Smooth muscle cell (in vitro differentiated cells): ENCODE measurements around the gene RPS16. TPM values are rescaled to one million over a fixed set of nuclear protein-coding genes. Genes with fewer than 3 reads are reported as not detected.

Experiments
- DNase-seq: peaks from one replicate; lab custom pipeline; 2025; ENCODE audit not compliant: unreplicated experiment; lab: John Stamatoyannopoulos, UW
- H2AFZ ChIP-seq: fragments of 200-600 bp; sonication (generic); 2 replicates; pipeline ENCODE4 v1.6.0; 2016; ENCODE audit warnings: antibody characterized with exemption, low read depth, mild to moderate bottlenecking
- H3F3A ChIP-seq: fragments of 200-600 bp; sonication (generic); 2 replicates; pipeline ENCODE4 v1.6.0; 2017; ENCODE audit warnings: antibody characterized with exemption, low read depth
- H3K27ac ChIP-seq: fragments of 200-600 bp; sonication (generic); 2 replicates; pipeline ENCODE4 v1.5.1; 2016; ENCODE audit warnings: low read depth, mild to moderate bottlenecking
- H3K27me3 ChIP-seq: fragments of 200-600 bp; sonication (generic); 2 replicates; pipeline ENCODE4 v1.6.1; 2016; ENCODE audit warnings: low read depth, mild to moderate bottlenecking
- H3K36me3 ChIP-seq: fragments of 200-600 bp; sonication (generic); 2 replicates; pipeline ENCODE4 v1.5.1; 2016; ENCODE audit warnings: low read depth
- H3K4me1 ChIP-seq: fragments of 200-600 bp; sonication (generic); 2 replicates; pipeline ENCODE4 v1.5.1; 2016; ENCODE audit warnings: low read depth
- H3K4me2 ChIP-seq: fragments of 200-600 bp; sonication (generic); 2 replicates; pipeline ENCODE4 v1.6.0; 2016; ENCODE audit warnings: mild to moderate bottlenecking
- H3K4me3 ChIP-seq: fragments of 200-600 bp; sonication (generic); 2 replicates; pipeline ENCODE4 v1.5.1; 2016; ENCODE audit warnings: mild to moderate bottlenecking
- H3K79me2 ChIP-seq: fragments of 200-600 bp; sonication (generic); 2 replicates; pipeline ENCODE4 v1.6.0; 2016; ENCODE audit warnings: low read depth, mild to moderate bottlenecking
- H3K9ac ChIP-seq: fragments of 200-600 bp; sonication (generic); 2 replicates; pipeline ENCODE4 v1.6.0; 2016; ENCODE audit warnings: low read depth
- H3K9me3 ChIP-seq: fragments of 200-600 bp; sonication (generic); replicated peaks from 2 replicates; pipeline ENCODE4 v1.5.1; 2016; ENCODE audit warnings: low read depth
- H4K20me1 ChIP-seq: fragments of 200-600 bp; sonication (generic); 2 replicates; pipeline ENCODE4 v1.6.0; 2016; ENCODE audit warnings: low read depth
- CTCF ChIP-seq: fragments of 200-600 bp; sonication (generic); IDR thresholded peaks from 2 replicates; pipeline ENCODE4 v1.5.1; 2017; ENCODE audit warnings: borderline replicate concordance, mild to moderate bottlenecking, antibody characterized with exemption; ENCODE audit not compliant: insufficient read depth, poor library complexity, severe bottlenecking
- WGBS: methylation state at CpG from one replicate; pipeline ENCODE4 v1.1.7; 2016; ENCODE audit warnings: low lambda C conversion rate; 5-methylcytosine and 5-hydroxymethylcytosine counted together
- polyA plus RNA-seq: library from polyadenylated mRNA; unstranded; fragments of >200 nt; fragmentation: Nextera tagmentation; extraction: Ambion mirVana; gene quantifications from 2 replicates; pipeline ENCODE4 v1.2.1, GENCODE V29; 2016
- total RNA-seq: library from RNA; depleted of rRNA; stranded (reverse); fragments of >200 nt; gene quantifications from 2 replicates; pipeline ENCODE4 v1.2.3, GENCODE V29; 2014

RPS16 gene
- total and polyA plus RNA-seq, 2 experiments from 2014 or later = 97.1 to 539 TPM

GRCh38 chr19:39405958-39406655, 29.6 kb downstream of the RPS16 start:
- H3K27me3 ChIP-seq = no peaks in the 10 kb centered on the region
- 23% methylated on average over 17 of the region's 22 CpGs for WGBS
- H3K36me3 ChIP-seq = no peaks in the 10 kb centered on the region
- H3F3A ChIP-seq = peaks cover 41% of the 10 kb centered on the region
- no peak for TF ChIP-seq CTCF
- no peaks in the 10 kb centered on the region for H3K9me3 ChIP-seq
- peak overlapping the region; percentile 95 for H3K27ac ChIP-seq
- no peak overlapping the region for H2AFZ ChIP-seq
- peak overlapping the region; percentile 96 for H3K4me3 ChIP-seq
- H3K79me2 ChIP-seq = peaks cover 27% of the 10 kb centered on the region
- peaks cover 23% of the 10 kb centered on the region for H4K20me1 ChIP-seq
- peaks cover 26% of the 10 kb centered on the region for H3K4me1 ChIP-seq
- H3K4me2 ChIP-seq = peak overlapping the region; percentile 94
- H3K9ac ChIP-seq = peak overlapping the region; percentile 79
- no peak for DNase-seq

GRCh38 chr19:39405261-39405957, 30.3 kb downstream of the RPS16 start:
- no peak for DNase-seq
- peaks cover 21% of the 10 kb centered on the region for H3K4me1 ChIP-seq
- peaks cover 27% of the 10 kb centered on the region for H3K79me2 ChIP-seq
- WGBS = 92% methylated on average over 17 of the region's 17 CpGs
- no peaks in the 10 kb centered on the region for H3K36me3 ChIP-seq
- peak overlapping the region; percentile 94 for H3K4me2 ChIP-seq
- peak overlapping the region; percentile 95 for H3K27ac ChIP-seq
- H3K4me3 ChIP-seq = peak overlapping the region; percentile 96
- H3F3A ChIP-seq = peaks cover 35% of the 10 kb centered on the region
- H2AFZ ChIP-seq = no peak overlapping the region
- no peaks in the 10 kb centered on the region for H3K9me3 ChIP-seq
- H4K20me1 ChIP-seq = peaks cover 23% of the 10 kb centered on the region
- TF ChIP-seq CTCF = no peak
- H3K9ac ChIP-seq = no peak overlapping the region
- no peaks in the 10 kb centered on the region for H3K27me3 ChIP-seq

GRCh38 chr19:39403331-39404312, 32.1 kb downstream of the RPS16 start:
- Histone ChIP-seq H3F3A (peaks cover 37% of the 10 kb centered on the region), H2AFZ (no peak overlapping the region), H3K9me3 (no peaks in the 10 kb centered on the region), H3K4me1 (peaks cover 13% of the 10 kb centered on the region), H3K79me2 (peaks cover 19% of the 10 kb centered on the region), H3K27ac (peak overlapping the region; percentile 100), H3K4me3 (peak overlapping the region; percentile 62), H3K4me2 (peak overlapping the region; percentile 98), H3K36me3 (no peaks in the 10 kb centered on the region), H3K9ac (peak overlapping the region; percentile 99), H4K20me1 (peaks cover 19% of the 10 kb centered on the region), H3K27me3 (no peaks in the 10 kb centered on the region)
- DNase-seq = peak; percentile 96
- TF ChIP-seq CTCF = no peak
- 3% methylated on average over 28 of the region's 43 CpGs for WGBS
